ENCODE results near the gene POLR1H.
"Not testable (repeated sequence)": the region's sequence is repeated elsewhere in the genome, so short reads cannot be mapped to it uniquely, and the experiment has no call there.

DNA sequence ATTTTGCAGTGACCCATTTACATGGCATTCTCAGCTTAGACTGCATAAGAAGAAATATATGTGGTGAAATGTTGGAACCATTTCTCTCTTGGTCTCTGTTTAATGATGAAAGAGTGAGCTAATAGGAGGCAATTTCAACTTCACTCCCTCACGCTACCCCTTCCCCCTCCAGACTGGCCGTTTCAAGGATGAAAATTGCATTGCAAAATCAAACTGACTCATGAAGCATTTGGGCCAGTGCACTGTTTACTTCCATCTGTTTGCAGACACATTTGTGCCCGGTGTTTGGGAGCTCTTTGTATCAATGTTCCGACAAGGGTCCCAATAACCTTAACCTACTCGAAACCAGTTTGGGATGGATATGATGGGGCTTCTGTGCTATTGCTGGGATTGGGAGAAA lies 27.6 kb upstream of the POLR1H start:
- TF ChIP-seq CTCF (IDR thresholded peaks at IDR 0.05; ENCODE audit: poor library complexity, severe bottlenecking); RAD21 (conservative IDR thresholded peaks at IDR 0.05): not testable (repeated sequence)
